Measurements from ENCODE around the gene NCMAP. TPM values are rescaled to one million over a fixed set of nuclear protein-coding genes. Genes with fewer than 3 reads are reported as not detected.
A peak's percentile ranks its signal among the peaks of the same experiment; 100 is the strongest.

NCMAP gene
- total RNA-seq, 2 experiments from 2014 or later, result 0.05 TPM; not detected in 1

DNA sequence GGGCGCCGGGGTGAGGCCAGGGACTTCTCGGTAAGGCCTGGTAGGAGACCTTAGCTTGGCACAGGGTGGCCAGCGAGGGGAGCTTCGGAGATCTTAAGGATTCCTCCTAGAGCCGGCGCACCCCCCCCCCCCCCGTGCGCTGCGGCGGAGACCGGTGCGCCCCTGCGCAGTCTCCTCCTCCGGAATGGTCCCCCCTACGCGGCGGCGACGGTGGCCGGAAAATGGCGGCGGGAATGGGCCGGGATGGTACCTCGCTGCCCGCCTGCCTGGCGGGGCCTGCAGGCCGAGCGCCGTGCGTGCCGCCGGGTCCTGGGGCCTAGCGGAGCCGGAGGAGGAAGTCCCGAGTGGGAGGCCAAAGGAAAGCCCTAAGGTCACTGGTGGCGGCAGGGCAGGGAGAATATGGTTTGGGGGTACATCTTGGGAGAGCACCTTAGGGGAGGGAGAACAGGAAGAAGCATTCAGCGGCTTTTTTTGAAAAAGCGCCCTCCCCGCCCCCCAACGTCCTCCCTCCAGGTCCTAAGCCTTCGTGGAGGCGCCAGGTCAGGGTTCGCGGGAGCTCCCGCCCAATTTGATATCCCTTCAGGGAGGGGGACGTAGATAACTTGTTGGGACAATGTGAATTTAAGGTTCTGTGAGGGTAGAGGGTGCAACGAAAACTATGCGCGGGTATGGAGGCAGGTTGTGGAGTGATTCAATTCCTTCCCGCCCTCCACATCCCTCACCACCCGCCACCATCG, 87.6 kb downstream of the NCMAP start:
- CTCF ChIA-PET, result no interaction called here
- peaks cover 62% of the 10 kb centered on the region for H3K4me1 Mint-ChIP-seq
- H3K27ac Mint-ChIP-seq, result peak overlapping the region; percentile 91

DNA sequence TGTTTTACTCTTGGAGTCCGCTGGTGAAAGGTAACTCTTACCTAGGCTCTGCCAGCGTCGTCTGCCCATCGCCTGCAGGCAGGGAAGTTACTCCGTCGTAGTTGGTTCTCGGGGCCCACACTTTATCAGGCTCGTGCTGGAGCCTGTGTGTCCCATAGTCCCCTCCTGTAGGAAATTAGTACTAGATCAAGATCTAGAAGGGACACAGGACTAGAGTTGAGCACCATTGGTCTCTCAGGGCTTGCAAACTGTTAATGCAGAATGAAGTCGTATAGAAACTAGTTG, 88.2 kb downstream of the NCMAP start:
- intact Hi-C loops (cut with DNase I, micrococcal nuclease), result loop anchor here (2.0 to 10.0 kb wide), 4 partner anchors 15 to 1299 kb away; partner anchors contain the start of genes HNRNPR (in 1 of the 2) and TMEM50A (in 1 of the 2)
- Mint-ChIP-seq H3K4me1 (peaks cover 67% of the 10 kb centered on the region), H3K9me3 (ENCODE audit: low read depth) (no peaks in the 10 kb centered on the region), H3K4me3 (peak overlapping the region; percentile 80), H3K27ac (peak overlapping the region; percentile 91), H3K27me3 (no peaks in the 10 kb centered on the region), H3K36me3 (ENCODE audit: low read depth) (peaks cover 51% of the 10 kb centered on the region)
- POLR2A ChIA-PET, result interaction anchor here (0.8 kb wide), 1 partner anchor 13 kb away, joined by 3 read pairs; no protein-coding TSS in a partner anchor
- DNase-seq (peak; percentile 57), ATAC-seq (no peak)
- CTCF ChIA-PET, result no interaction called here

More for the DNA sequence above, 87.6 kb downstream of the NCMAP start:
- no peaks in the 10 kb centered on the region for H3K9me3 Mint-ChIP-seq (ENCODE audit: low read depth)
- peak overlapping the region; percentile 80 for H3K4me3 Mint-ChIP-seq
- peaks cover 47% of the 10 kb centered on the region for H3K36me3 Mint-ChIP-seq (ENCODE audit: low read depth)
- no peaks in the 10 kb centered on the region for H3K27me3 Mint-ChIP-seq
- intact Hi-C loops (cut with DNase I, micrococcal nuclease), result loop anchor here (1.0 to 10.0 kb wide), 17 partner anchors 15 to 1299 kb away; partner anchors contain the start of genes CLIC4 (in 1 of the 2), GALE (in 1 of the 2), HNRNPR (in 1 of the 2) and MACO1 (in 1 of the 2)
- ATAC-seq (peak; percentile 13), DNase-seq (no peak)
- POLR2A ChIA-PET, result interaction anchor here (0.8 kb wide), 1 partner anchor 13 kb away, joined by 3 read pairs; no protein-coding TSS in a partner anchor

DNA sequence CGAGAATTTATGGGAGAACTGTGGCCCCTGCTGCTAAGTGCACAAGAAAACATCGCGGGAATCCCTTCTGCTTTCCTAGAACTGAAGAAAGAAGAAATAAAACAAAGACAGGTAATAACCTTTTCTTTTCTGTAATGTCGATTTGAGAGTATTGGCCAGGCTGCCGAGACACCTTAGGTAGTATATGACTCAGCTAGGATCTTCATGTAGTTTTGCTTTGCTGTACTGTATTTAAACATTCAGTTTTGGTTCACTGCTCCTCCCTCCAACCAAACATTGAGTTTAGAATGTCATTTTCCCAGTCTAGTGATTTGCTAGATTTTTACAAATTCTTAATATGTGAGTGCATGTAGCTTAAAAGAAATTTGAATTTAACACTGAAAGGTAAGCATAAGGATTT, 93.0 kb downstream of the NCMAP start:
- Mint-ChIP-seq H3K36me3 (ENCODE audit: low read depth) (peaks cover 85% of the 10 kb centered on the region), H3K9me3 (ENCODE audit: low read depth) (no peaks in the 10 kb centered on the region), H3K27me3 (no peaks in the 10 kb centered on the region), H3K27ac (peak overlapping the region; percentile 65), H3K4me1 (peaks cover 63% of the 10 kb centered on the region), H3K4me3 (no peak overlapping the region)
- DNase-seq (no peak), ATAC-seq (peak; percentile 53)
- ChIA-PET POLR2A (no interaction called here), CTCF (no interaction called here)
- intact Hi-C loops (cut with DNase I, micrococcal nuclease), result loop anchor here (10.0 kb wide), 3 partner anchors 674 to 1304 kb away; partner anchors contain the start of genes HNRNPR (in 1 of the 2) and TMEM50A (in 1 of the 2)

DNA sequence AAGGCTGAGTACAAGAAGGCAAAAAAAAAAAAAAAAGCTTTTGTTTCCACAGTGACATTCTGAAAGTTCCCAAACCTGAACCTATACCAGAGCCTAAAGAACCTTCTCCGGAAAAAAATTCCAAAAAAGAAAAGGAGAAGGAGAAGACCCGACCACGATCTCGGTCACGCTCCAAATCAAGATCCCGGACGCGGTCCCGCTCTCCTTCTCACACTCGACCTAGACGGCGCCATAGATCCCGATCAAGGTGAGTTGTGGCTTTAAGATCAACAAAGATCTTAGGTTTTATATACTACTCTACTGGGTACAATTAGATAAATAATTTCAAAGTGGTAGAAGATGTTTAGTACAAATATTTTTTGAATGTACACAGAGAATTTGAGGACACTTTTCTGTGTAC, 96.5 kb downstream of the NCMAP start:
- ATAC-seq (no peak), DNase-seq (no peak)
- peaks cover 85% of the 10 kb centered on the region for H3K36me3 Mint-ChIP-seq (ENCODE audit: low read depth)
- no peaks in the 10 kb centered on the region for H3K9me3 Mint-ChIP-seq (ENCODE audit: low read depth)
- intact Hi-C loops (cut with DNase I, micrococcal nuclease), result loop anchor here in 1 of 2 experiments (2.0 kb wide), 1 partner anchor 16 kb away; no protein-coding TSS in a partner anchor
- no peak overlapping the region for H3K4me3 Mint-ChIP-seq
- no peaks in the 10 kb centered on the region for H3K27me3 Mint-ChIP-seq
- POLR2A ChIA-PET, result no interaction called here
- H3K4me1 Mint-ChIP-seq, result peaks cover 43% of the 10 kb centered on the region
- H3K27ac Mint-ChIP-seq, result peak overlapping the region; percentile 38
- CTCF ChIA-PET, result no interaction called here

DNA sequence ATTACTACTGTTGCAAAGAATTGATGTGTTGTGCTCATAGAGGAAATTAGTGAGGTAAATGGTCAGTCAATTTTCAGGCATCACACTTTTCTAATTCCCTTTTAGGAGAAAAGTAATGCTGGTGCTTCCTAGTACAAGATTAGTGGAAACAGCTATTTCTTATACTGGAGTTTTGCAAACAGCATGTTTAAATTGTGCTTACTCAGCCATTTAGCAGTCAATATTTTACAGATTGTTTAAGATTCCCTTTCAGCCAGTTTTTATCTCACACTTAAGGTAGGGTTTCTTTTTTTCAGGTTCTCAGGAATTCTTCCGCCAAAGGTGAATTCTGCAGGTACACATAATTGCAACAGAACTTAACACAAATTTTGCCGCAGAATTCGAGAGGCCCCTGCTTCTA, 98.1 kb downstream of the NCMAP start:
- Mint-ChIP-seq H3K27ac (no peak overlapping the region), H3K9me3 (ENCODE audit: low read depth) (no peaks in the 10 kb centered on the region), H3K27me3 (no peaks in the 10 kb centered on the region), H3K36me3 (ENCODE audit: low read depth) (peaks cover 81% of the 10 kb centered on the region), H3K4me3 (no peak overlapping the region), H3K4me1 (peaks cover 36% of the 10 kb centered on the region)
- intact Hi-C loops (cut with DNase I, micrococcal nuclease), result no loop called here
- CTCF ChIA-PET, result interaction anchor here (0.8 to 1.1 kb wide), 2 partner anchors 34 to 181 kb away, joined by 3 read pairs; no protein-coding TSS in a partner anchor
- no peak for DNase-seq
- ATAC-seq, result no peak
- POLR2A ChIA-PET, result interaction anchor here (0.6 kb wide), 1 partner anchor 66 kb away, joined by 3 read pairs; no protein-coding TSS in a partner anchor

DNA sequence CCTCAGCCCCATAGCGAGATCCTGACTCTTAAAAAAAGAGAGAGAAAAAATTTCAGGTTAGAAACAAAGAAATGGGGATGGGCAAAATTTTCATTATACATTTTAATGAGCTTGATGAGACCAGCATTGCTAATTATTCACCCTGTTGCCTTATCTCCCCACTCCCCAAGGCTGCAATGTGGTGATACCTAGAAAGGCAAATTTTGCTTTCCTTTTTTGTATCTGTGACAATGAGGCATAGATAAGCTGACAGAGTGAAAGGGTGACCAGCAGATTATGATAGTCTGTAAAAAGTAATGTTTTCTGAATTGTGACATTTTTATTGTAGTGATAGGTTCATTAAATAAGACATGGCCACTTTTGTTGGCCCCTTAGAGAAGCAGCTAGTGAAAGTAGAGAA, 100.2 kb downstream of the NCMAP start:
- H3K9me3 Mint-ChIP-seq (ENCODE audit: low read depth), result no peaks in the 10 kb centered on the region
- peaks cover 76% of the 10 kb centered on the region for H3K36me3 Mint-ChIP-seq (ENCODE audit: low read depth)
- DNase-seq, result no peak
- ChIA-PET CTCF (interaction anchor here (0.7 to 2.1 kb wide), 4 partner anchors 10 to 174 kb away, joined by 3 to 5 read pairs (median 4); no protein-coding TSS in a partner anchor), POLR2A (interaction anchor here (0.6 kb wide), 3 partner anchors 21 to 299 kb away, joined by 3 to 4 read pairs (median 3); no protein-coding TSS in a partner anchor)
- H3K4me1 Mint-ChIP-seq, result peaks cover 32% of the 10 kb centered on the region
- no peak for ATAC-seq
- H3K27me3 Mint-ChIP-seq, result no peaks in the 10 kb centered on the region
- H3K27ac Mint-ChIP-seq, result no peak overlapping the region
- intact Hi-C loops (cut with DNase I, micrococcal nuclease), result no loop called here
- H3K4me3 Mint-ChIP-seq, result no peak overlapping the region

DNA sequence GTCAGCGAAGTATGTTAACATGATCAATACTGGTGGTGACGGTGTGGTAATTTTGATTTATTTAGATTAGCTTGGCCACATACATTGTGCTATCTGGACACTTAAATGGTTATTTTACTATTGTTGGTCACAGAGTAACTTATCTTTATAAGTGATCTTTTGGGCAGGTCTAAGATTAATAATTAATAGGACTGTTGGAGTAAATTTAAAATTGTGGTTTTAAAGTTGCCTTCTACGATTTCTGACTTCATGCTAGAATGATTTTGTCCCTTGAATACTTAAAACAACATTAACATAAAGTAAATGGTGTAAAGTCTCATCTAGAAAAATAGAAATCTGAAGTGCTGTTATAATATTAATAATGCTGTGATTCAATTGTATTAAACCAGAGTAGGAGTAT, 101.9 kb downstream of the NCMAP start:
- ChIA-PET POLR2A (no interaction called here), CTCF (interaction anchor here (0.6 to 1.1 kb wide), 3 partner anchors 9 to 583 kb away, joined by 3 read pairs; no protein-coding TSS in a partner anchor)
- Mint-ChIP-seq H3K4me3 (no peak overlapping the region), H3K9me3 (ENCODE audit: low read depth) (no peaks in the 10 kb centered on the region), H3K4me1 (peaks cover 31% of the 10 kb centered on the region), H3K27ac (no peak overlapping the region), H3K36me3 (ENCODE audit: low read depth) (peaks cover 75% of the 10 kb centered on the region), H3K27me3 (no peaks in the 10 kb centered on the region)
- DNase-seq (no peak), ATAC-seq (no peak)
- intact Hi-C loops (cut with DNase I, micrococcal nuclease), result loop anchor here in 1 of 2 experiments (2.0 kb wide), 1 partner anchor 13 kb away; no protein-coding TSS in a partner anchor

Other genes with a start within 250 kb of the NCMAP start
- not detected for gene GRHL3, start 236.7 kb upstream of the NCMAP start, total RNA-seq
- 10 to 100 TPM in 1 of 2 experiments, 1 to 10 TPM in 1; 7.8 to 11.9 TPM for gene STPG1, start 142.3 kb upstream of the NCMAP start, total RNA-seq
- 10 to 100 TPM; 38.1 to 41.4 TPM for gene NIPAL3, start 140.3 kb upstream of the NCMAP start, total RNA-seq
- 10 to 100 TPM; 62.3 to 67.5 TPM for gene RCAN3, start 53.3 kb upstream of the NCMAP start, total RNA-seq
- gene SRRM1, start 87.2 kb downstream of the NCMAP start, total RNA-seq, result 100 to 1,000 TPM; 234 to 288 TPM
- gene CLIC4, start 189.4 kb downstream of the NCMAP start, total RNA-seq, result 10 to 100 TPM; 29.8 to 33.1 TPM

Measured in activated CD4-positive, alpha-beta T cell treated with anti-CD3 and anti-CD28 coated beads for 36 hours (primary cell).